HepG2 (cell line): ENCODE measurements around the gene TBC1D4. TPM values are rescaled to one million over a fixed set of nuclear protein-coding genes. Genes with fewer than 3 reads are reported as not detected.
A peak's percentile ranks its signal among the peaks of the same experiment; 100 is the strongest.

Experiments
- ASH2L ChIP-seq: fragments of 300-600, 200-600 bp; sonication (generic); IDR thresholded peaks from 2 replicates; pipeline ENCODE4 v1.7.0; 2017; ENCODE audit warnings: low read depth, mild to moderate bottlenecking, moderate library complexity, mixed read lengths, low read length; ENCODE audit not compliant: insufficient read length
- CEBPB ChIP-seq: IDR thresholded peaks from 2 replicates; pipeline ENCODE4 v1.6.1; 2011; ENCODE audit warnings: low read depth, low read length, improper control_type of control experiment, borderline replicate concordance
- ELF3 ChIP-seq: IDR thresholded peaks from 2 replicates; pipeline ENCODE4 v1.6.1; 2016; ENCODE audit warnings: missing genetic modification reagents, missing compliant biosample characterization
- EP300 ChIP-seq, 3 experiments: sonication (generic) in 1 of 3; formaldehyde crosslinking in 1 of 3; IDR thresholded peaks; 2 replicates each; pipeline versions ENCODE4 v1.5.1 to v1.6.1; 2011 to 2020; ENCODE audit warnings: low read depth in 2 of 3, low read length in 2 of 3, borderline replicate concordance in 1 of 3, improper control_type of control experiment in 1 of 3, mild to moderate bottlenecking in 1 of 3, missing genetic modification reagents in 1 of 3, moderate library complexity in 1 of 3
- FOXM1 ChIP-seq: sonication (generic); formaldehyde crosslinking; IDR thresholded peaks from 2 replicates; pipeline ENCODE4 v1.5.0; 2020; ENCODE audit warnings: missing genetic modification reagents
- HDAC1 ChIP-seq: sonication (generic); formaldehyde crosslinking; IDR thresholded peaks from 2 replicates; pipeline ENCODE4 v1.5.1; 2020; ENCODE audit warnings: mild to moderate bottlenecking, missing genetic modification reagents
- HMG20A ChIP-seq: IDR thresholded peaks from 2 replicates; pipeline ENCODE4 v1.6.1; 2016; ENCODE audit warnings: borderline replicate concordance
- KDM3A ChIP-seq: IDR thresholded peaks from 2 replicates; pipeline ENCODE4 v1.6.1; 2018; ENCODE audit warnings: low read depth, missing compliant biosample characterization
- KLF6 ChIP-seq: IDR thresholded peaks from 2 replicates; pipeline ENCODE4 v1.8.0; 2016; ENCODE audit warnings: missing biosample characterization, missing genetic modification reagents
- NFIB ChIP-seq: sonication (generic); formaldehyde crosslinking; IDR thresholded peaks from 2 replicates; pipeline ENCODE4 v1.9.0; 2021; ENCODE audit warnings: missing genetic modification reagents, mild to moderate bottlenecking, borderline replicate concordance
- NR2F6 ChIP-seq, 2 experiments: IDR thresholded peaks; 2 replicates each; pipeline ENCODE4 v1.6.1; 2016; ENCODE audit warnings: antibody characterized with exemption in 1 of 2, mild to moderate bottlenecking in 1 of 2
- RBM22 ChIP-seq: fragments of 200-400 bp; formaldehyde crosslinking; optimal IDR thresholded peaks from 2 replicates; pipeline ENCODE3; 2017; ENCODE audit warnings: mild to moderate bottlenecking, low read length, moderate library complexity
- RXRB ChIP-seq: IDR thresholded peaks from 2 replicates; pipeline ENCODE4 v1.6.1; 2016; ENCODE audit warnings: borderline replicate concordance, missing genetic modification reagents, missing compliant biosample characterization
- SETDB1 ChIP-seq: sonication (generic); formaldehyde crosslinking; IDR thresholded peaks from 2 replicates; pipeline ENCODE4 v1.5.1; 2020; ENCODE audit warnings: missing genetic modification reagents, mild to moderate bottlenecking, borderline replicate concordance
- SIN3B ChIP-seq: fragments of 150-350 bp; IDR thresholded peaks from 2 replicates; pipeline ENCODE4 v1.6.1; 2014; ENCODE audit warnings: low read length
- SKI ChIP-seq: fragments of 450-650 bp; IDR thresholded peaks from one replicate; pipeline ENCODE4 v1.6.1; 2018; ENCODE audit warnings: mild to moderate bottlenecking; ENCODE audit not compliant: partially characterized antibody
- ZFP82 ChIP-seq: sonication (generic); formaldehyde crosslinking; IDR thresholded peaks from 2 replicates; pipeline ENCODE4 v1.5.1; 2020; ENCODE audit warnings: mild to moderate bottlenecking, missing genetic modification reagents, borderline replicate concordance
- ZNF549 ChIP-seq: sonication (generic); formaldehyde crosslinking; IDR thresholded peaks from 2 replicates; pipeline ENCODE4 v1.5.0; 2020; ENCODE audit warnings: missing genetic modification reagents
- ZSCAN21 ChIP-seq: sonication (generic); formaldehyde crosslinking; IDR thresholded peaks from 2 replicates; pipeline ENCODE4 v1.8.0; 2022; ENCODE audit warnings: mild to moderate bottlenecking, missing genetic modification reagents, moderate library complexity, borderline replicate concordance
- polyA plus RNA-seq, 8 experiments: library from polyadenylated mRNA; depleted of rRNA in 3 of 8; stranded (reverse) in 7 of 8; unstranded in 1 of 8; fragments of >200 nt; fragmentation: Illumina TruSeq in 4 of 8; extraction: Trizol in 4 of 8; gene quantifications; 2 replicates each; pipeline versions ENCODE4 v1.2.1 to v1.2.3, GENCODE V29; 2011 to 2016; ENCODE audit warnings: low read depth in 4 of 8, missing spikeins in 1 of 8, mixed read lengths in 1 of 8; ENCODE audit not compliant: insufficient read depth in 1 of 8
- total RNA-seq, 5 experiments: library from RNA; depleted of rRNA; stranded (reverse); fragments of >200 nt; fragmentation: Illumina TruSeq; extraction: Trizol; gene quantifications; 2 replicates each; pipeline ENCODE4 v1.2.3, GENCODE V29; 2016; ENCODE audit warnings: low read depth in 1 of 5
- TF ChIP-seq, protein P1 (sequence below): IDR thresholded peaks from 2 replicates; pipeline ENCODE4 v1.6.1; 2016; ENCODE audit warnings: low read depth
- TF ChIP-seq, protein P2 (sequence below): sonication (generic); formaldehyde crosslinking; IDR thresholded peaks from 2 replicates; pipeline ENCODE4 v1.4.0; 2020; ENCODE audit warnings: missing genetic modification reagents, borderline replicate concordance
- TF ChIP-seq, protein P3 (sequence below): sonication (generic); IDR thresholded peaks from 2 replicates; pipeline ENCODE4 v1.6.1; 2016; ENCODE audit warnings: low read depth, borderline replicate concordance
- TF ChIP-seq, protein P4 (sequence below): sonication (generic); formaldehyde crosslinking; IDR thresholded peaks from 2 replicates; pipeline ENCODE4 v1.8.1; 2023; ENCODE audit warnings: mild to moderate bottlenecking, inconsistent platforms, moderate library complexity, missing genetic modification reagents, borderline replicate concordance

TBC1D4 gene
- total and polyA plus RNA-seq, 2 of the 13 experiments (the other 11 are each of a cell fraction or from before 2014, with no cell fraction given): 35.9 to 64.4 TPM

DNA sequence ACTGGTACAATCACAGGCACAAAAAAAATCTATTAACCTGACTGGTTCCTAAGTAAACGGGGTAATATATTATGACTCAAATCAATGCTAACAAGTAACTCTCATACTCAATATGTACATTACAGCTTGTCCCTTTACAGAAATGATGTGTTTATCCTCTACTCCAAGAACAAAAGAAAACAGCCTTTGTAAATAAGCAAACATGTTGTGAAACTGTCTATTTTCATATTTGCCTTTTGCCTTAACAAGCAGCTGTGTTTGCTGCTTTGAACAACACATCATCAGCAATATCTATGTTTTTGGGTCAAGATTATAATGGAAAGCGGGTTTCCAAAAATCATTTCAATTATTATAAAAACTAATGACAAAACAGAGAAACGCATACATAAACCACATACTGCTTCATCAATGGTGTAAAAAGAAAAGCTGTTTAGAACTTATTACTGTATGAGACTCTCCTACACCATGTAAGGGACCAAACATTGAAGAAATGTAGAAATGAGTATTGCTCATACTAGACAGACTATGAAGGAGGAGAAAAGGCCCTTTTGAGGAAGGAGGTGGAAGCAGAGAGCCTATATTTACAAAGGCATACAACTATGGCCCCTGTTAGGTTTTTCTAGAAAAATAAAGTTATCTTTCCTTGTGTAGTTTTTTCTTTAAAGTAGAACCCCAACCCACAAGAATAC lies 14.8 kb downstream of the TBC1D4 start (continued):
- TF ChIP-seq, protein P1, sequence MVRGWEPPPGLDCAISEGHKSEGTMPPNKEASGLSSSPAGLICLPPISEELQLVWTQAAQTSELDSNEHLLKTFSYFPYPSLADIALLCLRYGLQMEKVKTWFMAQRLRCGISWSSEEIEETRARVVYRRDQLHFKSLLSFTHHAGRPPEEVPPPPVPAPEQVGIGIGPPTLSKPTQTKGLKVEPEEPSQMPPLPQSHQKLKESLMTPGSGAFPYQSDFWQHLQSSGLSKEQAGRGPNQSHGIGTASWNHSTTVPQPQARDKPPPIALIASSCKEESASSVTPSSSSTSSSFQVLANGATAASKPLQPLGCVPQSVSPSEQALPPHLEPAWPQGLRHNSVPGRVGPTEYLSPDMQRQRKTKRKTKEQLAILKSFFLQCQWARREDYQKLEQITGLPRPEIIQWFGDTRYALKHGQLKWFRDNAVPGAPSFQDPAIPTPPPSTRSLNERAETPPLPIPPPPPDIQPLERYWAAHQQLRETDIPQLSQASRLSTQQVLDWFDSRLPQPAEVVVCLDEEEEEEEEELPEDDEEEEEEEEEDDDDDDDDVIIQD (CRISPR knock-in tag): peak; percentile 60; the same call in 1 of the 2 replicates
- TF ChIP-seq ZNF549 (CRISPR knock-in tag) (no peak), ZSCAN21 (CRISPR knock-in tag) (no peak), NR2F6 (IDR thresholded peaks at IDR 0.05) (no peak), NR2F6 (CRISPR knock-in tag; IDR thresholded peaks at IDR 0.05) (no peak), FOXM1 (CRISPR knock-in tag) (no peak), SETDB1 (no peak), RXRB (CRISPR knock-in tag) (peak; percentile 43; the same call in 1 of the 2 replicates), ASH2L (peak; percentile 28), RBM22 (no peak), SIN3B (no peak), HMG20A (CRISPR knock-in tag) (peak; percentile 86), KDM3A (no peak), NFIB (no peak), ZFP82 (no peak), SKI (peak; percentile 41), KLF6 (CRISPR knock-in tag) (0 out of 2 replicates have a peak, but pooled peaks have one; percentile 32), EP300 (IDR thresholded peaks at IDR 0.05; ENCODE audit: low read depth in 2 of 2, low read length in 2 of 2) (peak in 1 of 2 experiments; percentile 75; a peak in 1 of 4 replicates), EP300 (CRISPR knock-in tag; IDR thresholded peaks at IDR 0.05; ENCODE audit: borderline replicate concordance) (no peak), ELF3 (CRISPR knock-in tag) (0 out of 2 replicates have a peak, but pooled peaks have one; percentile 15), HDAC1 (CRISPR knock-in tag) (peak; percentile 25; the same call in 1 of the 2 replicates), CEBPB (0 out of 2 replicates have a peak, but pooled peaks have one; percentile 16)
- TF ChIP-seq, protein P2, sequence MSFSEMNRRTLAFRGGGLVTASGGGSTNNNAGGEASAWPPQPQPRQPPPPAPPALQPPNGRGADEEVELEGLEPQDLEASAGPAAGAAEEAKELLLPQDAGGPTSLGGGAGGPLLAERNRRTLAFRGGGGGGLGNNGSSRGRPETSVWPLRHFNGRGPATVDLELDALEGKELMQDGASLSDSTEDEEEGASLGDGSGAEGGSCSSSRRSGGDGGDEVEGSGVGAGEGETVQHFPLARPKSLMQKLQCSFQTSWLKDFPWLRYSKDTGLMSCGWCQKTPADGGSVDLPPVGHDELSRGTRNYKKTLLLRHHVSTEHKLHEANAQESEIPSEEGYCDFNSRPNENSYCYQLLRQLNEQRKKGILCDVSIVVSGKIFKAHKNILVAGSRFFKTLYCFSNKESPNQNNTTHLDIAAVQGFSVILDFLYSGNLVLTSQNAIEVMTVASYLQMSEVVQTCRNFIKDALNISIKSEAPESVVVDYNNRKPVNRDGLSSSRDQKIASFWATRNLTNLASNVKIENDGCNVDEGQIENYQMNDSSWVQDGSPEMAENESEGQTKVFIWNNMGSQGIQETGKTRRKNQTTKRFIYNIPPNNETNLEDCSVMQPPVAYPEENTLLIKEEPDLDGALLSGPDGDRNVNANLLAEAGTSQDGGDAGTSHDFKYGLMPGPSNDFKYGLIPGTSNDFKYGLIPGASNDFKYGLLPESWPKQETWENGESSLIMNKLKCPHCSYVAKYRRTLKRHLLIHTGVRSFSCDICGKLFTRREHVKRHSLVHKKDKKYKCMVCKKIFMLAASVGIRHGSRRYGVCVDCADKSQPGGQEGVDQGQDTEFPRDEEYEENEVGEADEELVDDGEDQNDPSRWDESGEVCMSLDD (CRISPR knock-in tag): no peak
- TF ChIP-seq, protein P3, sequence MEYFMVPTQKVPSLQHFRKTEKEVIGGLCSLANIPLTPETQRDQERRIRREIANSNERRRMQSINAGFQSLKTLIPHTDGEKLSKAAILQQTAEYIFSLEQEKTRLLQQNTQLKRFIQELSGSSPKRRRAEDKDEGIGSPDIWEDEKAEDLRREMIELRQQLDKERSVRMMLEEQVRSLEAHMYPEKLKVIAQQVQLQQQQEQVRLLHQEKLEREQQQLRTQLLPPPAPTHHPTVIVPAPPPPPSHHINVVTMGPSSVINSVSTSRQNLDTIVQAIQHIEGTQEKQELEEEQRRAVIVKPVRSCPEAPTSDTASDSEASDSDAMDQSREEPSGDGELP: peak; percentile 80
- TF ChIP-seq, protein P4, sequence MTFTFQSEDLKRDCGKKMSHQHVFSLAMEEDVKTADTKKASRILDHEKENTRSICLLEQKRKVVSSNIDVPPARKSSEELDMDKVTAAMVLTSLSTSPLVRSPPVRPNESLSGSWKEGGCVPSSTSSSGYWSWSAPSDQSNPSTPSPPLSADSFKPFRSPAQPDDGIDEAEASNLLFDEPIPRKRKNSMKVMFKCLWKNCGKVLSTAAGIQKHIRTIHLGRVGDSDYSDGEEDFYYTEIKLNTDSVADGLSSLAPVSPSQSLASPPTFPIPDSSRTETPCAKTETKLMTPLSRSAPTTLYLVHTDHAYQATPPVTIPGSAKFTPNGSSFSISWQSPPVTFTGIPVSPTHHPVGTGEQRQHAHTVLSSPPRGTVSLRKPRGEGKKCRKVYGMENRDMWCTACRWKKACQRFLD (CRISPR knock-in tag): no peak
